Astrocyte (in vitro differentiated cells and primary cell): ENCODE data around the gene MXD3.

Source experiments
- CTCF ChIP-seq: IDR thresholded peaks from 2 replicates; pipeline ENCODE4 v1.5.1; 2011; ENCODE audit warnings: low read depth, mild to moderate bottlenecking, inconsistent platforms, low read length, moderate library complexity; ENCODE audit not compliant: insufficient read depth
- EZH2 ChIP-seq: IDR thresholded peaks from 2 replicates; pipeline ENCODE4 v1.6.1; 2012; ENCODE audit warnings: mild to moderate bottlenecking, low read length, inconsistent platforms; ENCODE audit not compliant: insufficient read depth

- TF ChIP-seq CTCF = no peak
- no peak for TF ChIP-seq EZH2
These were observed 7.1 kb downstream of the MXD3 start for GRCh38 chr5:177304392-177305119.
